DOHH2 (cell line): ENCODE results near the gene PPP1R26.

Experiments
- H3F3A ChIP-seq: fragments of 200-600 bp; sonication (generic), shearing (Covaris generic); 2 replicates; pipeline ENCODE4 v1.6.0; 2016; ENCODE audit warnings: antibody characterized with exemption, mild to moderate bottlenecking; ENCODE audit not compliant: control insufficient read depth, insufficient read depth
- H3K27ac ChIP-seq: fragments of 200-600 bp; sonication (generic); 2 replicates; pipeline ENCODE4 v1.5.1; 2014; ENCODE audit warnings: low read depth, mild to moderate bottlenecking, low read length, moderate library complexity
- H3K27me3 ChIP-seq: fragments of 200-600 bp; sonication (generic); 2 replicates; pipeline ENCODE4 v1.6.1; 2014; ENCODE audit warnings: mild to moderate bottlenecking, low read length, mixed read lengths; ENCODE audit not compliant: control insufficient read depth
- H3K36me3 ChIP-seq: fragments of 200-600 bp; sonication (generic); 2 replicates; pipeline ENCODE4 v1.6.1; 2014; ENCODE audit warnings: mild to moderate bottlenecking, low read length, moderate library complexity, mixed read lengths; ENCODE audit not compliant: control insufficient read depth
- H3K4me1 ChIP-seq: fragments of 200-600 bp; sonication (generic); 2 replicates; pipeline ENCODE4 v1.6.1; 2014; ENCODE audit warnings: mild to moderate bottlenecking, low read length, mixed read lengths; ENCODE audit not compliant: control insufficient read depth
- H3K4me2 ChIP-seq: fragments of 200-600 bp; sonication (generic); 2 replicates; pipeline ENCODE4 v1.6.0; 2014; ENCODE audit warnings: mild to moderate bottlenecking, low read length, moderate library complexity
- H3K4me3 ChIP-seq: fragments of 200-600 bp; sonication (generic); 2 replicates; pipeline ENCODE4 v1.5.1; 2014; ENCODE audit warnings: mild to moderate bottlenecking, low read length, mixed read lengths
- H3K79me2 ChIP-seq: fragments of 200-600 bp; sonication (generic); 2 replicates; pipeline ENCODE4 v1.6.1; 2014; ENCODE audit warnings: mild to moderate bottlenecking, low read length, mixed read lengths; ENCODE audit not compliant: control insufficient read depth
- H3K9me2 ChIP-seq: fragments of 200-600 bp; sonication (generic); replicated peaks from 2 replicates; pipeline ENCODE4 v1.6.1; 2014; ENCODE audit warnings: mild to moderate bottlenecking, low read length, mixed read lengths; ENCODE audit not compliant: control insufficient read depth
- H3K9me3 ChIP-seq: fragments of 200-600 bp; sonication (generic); 2 replicates; pipeline ENCODE4 v1.6.1; 2014; ENCODE audit warnings: antibody characterized with exemption, low read length, mixed read lengths; ENCODE audit not compliant: control insufficient read depth, insufficient read depth
- H4K20me1 ChIP-seq: fragments of 200-600 bp; sonication (generic); 2 replicates; pipeline ENCODE4 v1.6.0; 2014; ENCODE audit warnings: low read depth, mild to moderate bottlenecking, antibody characterized with exemption, low read length, moderate library complexity; ENCODE audit not compliant: control insufficient read depth, insufficient read depth
- CTCF ChIP-seq: fragments of 200-600 bp; sonication (generic); IDR thresholded peaks from one replicate; pipeline ENCODE4 v1.5.1; 2014; ENCODE audit warnings: antibody characterized with exemption, mild to moderate bottlenecking, low read depth, low read length; ENCODE audit not compliant: poor library complexity, severe bottlenecking
- EZH2phosphoT487 ChIP-seq: fragments of 200-600 bp; sonication (generic); IDR thresholded peaks from 2 replicates; pipeline ENCODE4 v1.6.1; 2017; ENCODE audit warnings: borderline replicate concordance, mild to moderate bottlenecking, antibody characterized with exemption, low read length, moderate library complexity, mixed read lengths

The PPP1R26 gene

GRCh38 chr9:135485385-135485784 is 5.8 kb downstream of the PPP1R26 start:
- Histone ChIP-seq H3K9me2 (no peaks in the 10 kb centered on the region), H3K27ac (no peak overlapping the region), H3K9me3 (no peaks in the 10 kb centered on the region), H3K4me2 (no peak overlapping the region), H3K27me3 (peaks cover 23% of the 10 kb centered on the region), H3K79me2 (no peaks in the 10 kb centered on the region), H3K4me3 (no peak overlapping the region), H4K20me1 (no peaks in the 10 kb centered on the region), H3K4me1 (0 out of 2 replicates have a peak, but pooled peaks cover 3% of the 10 kb centered on the region), H3K36me3 (no peaks in the 10 kb centered on the region), H3F3A (no peaks in the 10 kb centered on the region)
- TF ChIP-seq CTCF (no peak), EZH2phosphoT487 (no peak)

DNA sequence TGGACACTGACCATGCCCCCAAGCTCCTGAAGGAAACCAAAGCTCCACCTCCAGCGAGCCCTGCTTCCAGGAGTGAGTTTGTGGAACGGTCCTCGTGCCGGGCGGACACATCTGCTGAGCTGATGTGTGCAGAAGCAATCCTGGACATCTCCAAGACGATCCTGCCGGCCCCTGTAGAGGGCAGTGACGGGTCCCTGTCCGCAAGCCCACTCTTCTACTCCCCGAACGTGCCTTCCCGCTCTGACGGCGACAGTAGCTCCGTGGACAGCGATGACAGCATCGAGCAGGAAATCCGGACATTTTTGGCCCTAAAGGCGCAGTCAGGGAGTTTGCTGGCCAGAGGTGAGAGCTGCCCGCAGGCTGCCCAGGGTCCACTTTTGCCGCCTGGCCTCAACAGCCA is 6.2 kb downstream of the PPP1R26 start:
- no peaks in the 10 kb centered on the region for H3K9me2 ChIP-seq
- H3K9me3 ChIP-seq = no peaks in the 10 kb centered on the region
- H3K27me3 ChIP-seq = peaks cover 18% of the 10 kb centered on the region
- no peak overlapping the region for H3K4me3 ChIP-seq
- H3K79me2 ChIP-seq = no peaks in the 10 kb centered on the region
- no peak for TF ChIP-seq CTCF
- TF ChIP-seq EZH2phosphoT487 = no peak
- H3F3A ChIP-seq = no peaks in the 10 kb centered on the region
- H3K27ac ChIP-seq = no peak overlapping the region
- H3K4me2 ChIP-seq = no peak overlapping the region
- no peaks in the 10 kb centered on the region for H3K36me3 ChIP-seq
- H4K20me1 ChIP-seq = no peaks in the 10 kb centered on the region
- H3K4me1 ChIP-seq = 0 out of 2 replicates have a peak, but pooled peaks cover 3% of the 10 kb centered on the region

DNA sequence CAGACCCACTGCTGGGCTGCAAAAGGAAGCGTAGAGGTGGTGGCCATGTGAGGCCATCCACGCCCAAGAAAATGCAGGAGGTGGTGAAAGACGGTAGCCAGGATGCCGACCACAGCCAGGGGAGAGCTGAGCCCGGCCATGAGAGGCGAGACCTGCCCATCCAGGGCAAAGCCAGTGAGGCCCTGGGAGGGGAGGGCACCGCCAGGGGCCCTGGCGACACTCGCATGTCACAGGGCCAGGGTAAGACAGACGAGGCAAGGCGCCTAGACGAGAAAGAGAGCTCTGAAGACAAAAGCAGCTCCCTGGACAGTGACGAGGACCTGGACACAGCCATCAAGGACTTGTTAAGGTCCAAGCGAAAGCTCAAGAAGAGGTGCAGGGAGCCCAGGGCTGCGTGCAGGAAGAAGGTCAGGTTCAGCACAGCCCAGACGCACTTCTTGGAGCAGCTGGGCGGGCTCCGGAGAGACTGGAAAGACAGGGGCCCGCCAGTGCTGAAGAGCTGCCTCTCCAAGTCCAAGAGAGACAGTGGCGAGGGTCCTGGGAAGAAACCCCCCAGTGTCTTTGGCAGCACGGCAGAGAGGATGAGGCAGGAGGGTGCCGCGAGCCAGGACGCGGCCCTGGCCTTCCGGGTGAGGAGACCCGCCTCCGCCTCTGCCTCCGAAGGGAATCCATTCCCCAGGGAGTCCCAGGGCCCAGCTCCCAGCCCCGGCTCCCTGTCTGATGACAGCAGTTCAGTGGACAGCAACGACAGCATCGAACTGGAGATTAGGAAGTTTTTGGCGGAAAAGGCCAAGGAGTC is 6.9 kb downstream of the PPP1R26 start:
- Histone ChIP-seq H3K9me3 (no peaks in the 10 kb centered on the region), H4K20me1 (no peaks in the 10 kb centered on the region), H3K4me3 (no peak overlapping the region), H3K36me3 (no peaks in the 10 kb centered on the region), H3K4me1 (0 out of 2 replicates have a peak, but pooled peaks cover 3% of the 10 kb centered on the region), H3K9me2 (no peaks in the 10 kb centered on the region), H3K4me2 (no peak overlapping the region), H3K27ac (no peak overlapping the region), H3K79me2 (no peaks in the 10 kb centered on the region), H3F3A (no peaks in the 10 kb centered on the region), H3K27me3 (peaks cover 12% of the 10 kb centered on the region)
- TF ChIP-seq EZH2phosphoT487 = no peak
- TF ChIP-seq CTCF = no peak
